Tibial nerve (tissue), 4 donors: Measurements from ENCODE around the gene TXNDC2. TPM values are rescaled to one million over a fixed set of nuclear protein-coding genes. Genes with fewer than 3 reads are reported as not detected.
"Not testable (repeated sequence)": the region's sequence is repeated elsewhere in the genome, so short reads cannot be mapped to it uniquely, and the experiment has no call there.

Source experiments
- DNase-seq, 2 donors: peaks; one replicate each; pipeline ENCODE4 v3.0.0-alpha.2; 2019; ENCODE audit warnings: low spot score in 2 of 2
- H3K27ac ChIP-seq, 4 donors: fragments of 200-600 bp; sonication (generic) in 3 of 4; one replicate each; pipeline ENCODE4 v1.5.1; 2017 to 2019; ENCODE audit warnings: mild to moderate bottlenecking in 1 of 4
- H3K27me3 ChIP-seq, 2 donors: fragments of 200-600 bp; sonication (generic) in 1 of 2; one replicate each; pipeline versions ENCODE4 v1.5.1 to v1.6.0; 2017 to 2019
- H3K36me3 ChIP-seq, 3 donors: fragments of 200-600 bp; sonication (generic); one replicate each; pipeline ENCODE4 v1.5.1; 2018 to 2019
- H3K4me1 ChIP-seq, 4 donors: fragments of 200-600 bp; sonication (generic) in 3 of 4; one replicate each; pipeline ENCODE4 v1.5.1; 2017 to 2019
- H3K4me3 ChIP-seq, 4 donors: fragments of 200-600 bp; sonication (generic) in 3 of 4; one replicate each; pipeline ENCODE4 v1.5.1; 2017 to 2019; ENCODE audit warnings: mild to moderate bottlenecking in 1 of 4, moderate library complexity in 1 of 4
- H3K9me3 ChIP-seq, 4 donors: fragments of 200-600 bp; sonication (generic) in 3 of 4; one replicate each; pipeline ENCODE4 v1.5.1; 2017 to 2019
- CTCF ChIP-seq, 5 experiments: fragments of 200-600 bp in 3 of 5; fragments of 450-650 bp in 2 of 5; sonication (generic) in 3 of 5; IDR thresholded peaks; one replicate each; pipeline ENCODE4 v1.5.1; 2016 to 2019; ENCODE audit warnings: antibody characterized with exemption in 5 of 5, mild to moderate bottlenecking in 3 of 5, moderate library complexity in 2 of 5
- EP300 ChIP-seq, 2 donors: sonication (generic); formaldehyde crosslinking; IDR thresholded peaks; one replicate each; pipeline ENCODE4 v1.6.1; 2017; ENCODE audit warnings: antibody characterized with exemption in 2 of 2, mild to moderate bottlenecking in 1 of 2
- POLR2A ChIP-seq, 2 donors: fragments of 450-650 bp; IDR thresholded peaks; one replicate each; pipeline ENCODE4 v1.6.1; 2017; ENCODE audit warnings: antibody characterized with exemption in 2 of 2, mild to moderate bottlenecking in 2 of 2, moderate library complexity in 2 of 2
- WGBS, 2 donors: methylation state at CpG; one replicate each; pipeline ENCODE4 v1.1.5; 2018; 5-methylcytosine and 5-hydroxymethylcytosine counted together
- total RNA-seq, 4 donors: library from RNA; depleted of rRNA; stranded (reverse); fragments of >200 nt; gene quantifications; one replicate each; pipeline ENCODE4 v1.1.0, GENCODE V29; 2016

The TXNDC2 gene
- total RNA-seq, 4 donors from 2014 or later = 0.20 TPM; not detected in 3

GRCh38 chr18:9900699-9901098 lies 14.9 kb downstream of the TXNDC2 start:
- H3K27ac ChIP-seq = no peak overlapping the region
- no peaks in the 10 kb centered on the region for H3K27me3 ChIP-seq
- DNase-seq = no peak
- WGBS, 2 donors = 89 to 94% methylated on average over 7 of the region's 7 CpGs
- H3K9me3 ChIP-seq = no peaks in the 10 kb centered on the region
- H3K36me3 ChIP-seq = no peaks in the 10 kb centered on the region
- no peak overlapping the region for H3K4me3 ChIP-seq
- TF ChIP-seq POLR2A (IDR thresholded peaks at IDR 0.05) = no peak
- no peak for TF ChIP-seq CTCF (IDR thresholded peaks at IDR 0.05)
- TF ChIP-seq EP300 (IDR thresholded peaks at IDR 0.05) = no peak
- H3K4me1 ChIP-seq = no peaks in the 10 kb centered on the region

GRCh38 chr18:9901377-9901776 lies 15.6 kb downstream of the TXNDC2 start:
- Histone ChIP-seq H3K27me3 (no peaks in the 10 kb centered on the region), H3K27ac (no peak overlapping the region), H3K4me3 (no peak overlapping the region), H3K4me1 (no peaks in the 10 kb centered on the region), H3K36me3 (no peaks in the 10 kb centered on the region), H3K9me3 (no peaks in the 10 kb centered on the region)
- DNase-seq = no peak
- WGBS, 2 donors = 78 to 86% methylated on average over 3 of the region's 3 CpGs
- TF ChIP-seq POLR2A (IDR thresholded peaks at IDR 0.05) = no peak
- no peak for TF ChIP-seq CTCF (IDR thresholded peaks at IDR 0.05)
- no peak for TF ChIP-seq EP300 (IDR thresholded peaks at IDR 0.05)

GRCh38 chr18:9902264-9902663 lies 16.5 kb downstream of the TXNDC2 start:
- WGBS, 2 donors = 95 to 96% methylated on average over 14 of the region's 14 CpGs
- H3K27ac ChIP-seq, H3K27me3 ChIP-seq, H3K9me3 ChIP-seq, H3K4me3 ChIP-seq, H3K36me3 ChIP-seq, H3K4me1 ChIP-seq, DNase-seq: not testable (repeated sequence)

- no peak for DNase-seq
- Histone ChIP-seq H3K9me3 (no peaks in the 10 kb centered on the region), H3K4me3 (no peak overlapping the region), H3K36me3 (no peaks in the 10 kb centered on the region), H3K27me3 (no peaks in the 10 kb centered on the region), H3K4me1 (no peaks in the 10 kb centered on the region), H3K27ac (no peak overlapping the region)
- WGBS, 2 donors = 75 to 87% methylated on average over 10 of the region's 10 CpGs
- no peak for TF ChIP-seq EP300 (IDR thresholded peaks at IDR 0.05)
- no peak for TF ChIP-seq POLR2A (IDR thresholded peaks at IDR 0.05)
- TF ChIP-seq CTCF (IDR thresholded peaks at IDR 0.05) = no peak
Observed at GRCh38 chr18:9902832-9903231, 17.1 kb downstream of the TXNDC2 start.

GRCh38 chr18:9905401-9905922 lies 19.7 kb downstream of the TXNDC2 start:
- H3K4me1 ChIP-seq = no peaks in the 10 kb centered on the region
- no peaks in the 10 kb centered on the region for H3K9me3 ChIP-seq
- WGBS, 2 donors = 67 to 68% methylated on average over 5 of the region's 5 CpGs
- no peak overlapping the region for H3K27ac ChIP-seq
- TF ChIP-seq EP300 (IDR thresholded peaks at IDR 0.05) (no peak), POLR2A (IDR thresholded peaks at IDR 0.05) (no peak), CTCF (IDR thresholded peaks at IDR 0.05) (no peak)
- no peaks in the 10 kb centered on the region for H3K27me3 ChIP-seq
- H3K4me3 ChIP-seq = no peak overlapping the region
- no peak for DNase-seq
- no peaks in the 10 kb centered on the region for H3K36me3 ChIP-seq

- H3K27ac ChIP-seq = no peak overlapping the region
- DNase-seq = no peak
- no peak overlapping the region for H3K4me3 ChIP-seq
- H3K4me1 ChIP-seq = no peaks in the 10 kb centered on the region
- 74 to 79% methylated on average over 3 of the region's 3 CpGs for WGBS, 2 donors
- no peaks in the 10 kb centered on the region for H3K9me3 ChIP-seq
- H3K36me3 ChIP-seq = no peaks in the 10 kb centered on the region
- TF ChIP-seq CTCF (IDR thresholded peaks at IDR 0.05) (no peak), EP300 (IDR thresholded peaks at IDR 0.05) (no peak), POLR2A (IDR thresholded peaks at IDR 0.05) (no peak)
- no peaks in the 10 kb centered on the region for H3K27me3 ChIP-seq
Observed at GRCh38 chr18:9906481-9906880, 20.7 kb downstream of the TXNDC2 start.
